ENCODE results near the gene RIMKLA. TPM values are rescaled to one million over a fixed set of nuclear protein-coding genes. Genes with fewer than 3 reads are reported as not detected.

The RIMKLA gene
- total and polyA plus RNA-seq, 2 of the 13 experiments (the other 11 are each of a cell fraction or from before 2014, with no cell fraction given): 2.5 to 3.8 TPM

- no peak for TF ChIP-seq E2F5 (CRISPR knock-in tag; conservative IDR thresholded peaks at IDR 0.05)
- no peak for TF ChIP-seq ZNF121 (CRISPR knock-in tag; IDR thresholded peaks at IDR 0.05)
- no peak for TF ChIP-seq ZNF558 (CRISPR knock-in tag; IDR thresholded peaks at IDR 0.05; ENCODE audit: borderline replicate concordance)
- TF ChIP-seq HIC2 (CRISPR knock-in tag; IDR thresholded peaks at IDR 0.05; ENCODE audit: low read depth): no peak
Observed at GRCh38 chr1:42420911-42421585, 40.5 kb downstream of the RIMKLA start (continued).

GRCh38 chr1:42422737-42423136 lies 42.1 kb downstream of the RIMKLA start:
- intact Hi-C loops (cut with micrococcal nuclease; ENCODE audit: unreplicated experiment) (no loop called here), in situ Hi-C loops (cut with HindIII; ENCODE audit: extremely low pct_ligation_motif_present, low pct_unique_long_range_greater_than_20kb) (no loop called here)
- no peak overlapping the region for H3K27ac ChIP-seq (ENCODE audit: extremely low read length, insufficient read depth, low read length)
- H3K27me3 ChIP-seq (ENCODE audit: control insufficient read depth in 1 of 2, insufficient read depth in 2 of 2, low read length in 2 of 2): peaks cover 0 to 18% of the 10 kb centered on the region in 2 experiments; a peak in 1 of 5 replicates
- no peaks in the 10 kb centered on the region for H3K79me2 ChIP-seq (ENCODE audit: insufficient read depth, low read length)
- no peak overlapping the region for H3K4me3 ChIP-seq (replicated peaks in 1 of 3; ENCODE audit: insufficient read depth in 1 of 3, low read depth in 2 of 3, low read length in 3 of 3)
- ChIA-PET CTCF (ENCODE audit: low intra/inter-chr PET ratio, low total read pairs) (no interaction called here), POLR2A (no interaction called here)
- H3K4me1 ChIP-seq (ENCODE audit: insufficient read depth, low read length): no peaks in the 10 kb centered on the region
- no peak overlapping the region for H2AFZ ChIP-seq (ENCODE audit: low read length)
- FAIRE-seq (no peak), DNase-seq (ENCODE audit: low spot score) (no peak), ATAC-seq (no peak)
- no peaks in the 10 kb centered on the region for H4K20me1 ChIP-seq (ENCODE audit: insufficient read depth, low read length)
- no peak overlapping the region for H3K9ac ChIP-seq (ENCODE audit: insufficient read depth, low read depth, low read length)
- 42% methylated on average over 8 of the region's 9 CpGs for WGBS (ENCODE audit: low lambda C conversion rate)
- no peak overlapping the region for H3K4me2 ChIP-seq (ENCODE audit: low read depth, low read length)
- no TSS peak for BruUV-seq (replicated peaks)
- no peaks in the 10 kb centered on the region for H3K36me3 ChIP-seq (replicated peaks in 1 of 2; ENCODE audit: control insufficient read depth in 1 of 2, insufficient read depth in 2 of 2, low read length in 2 of 2)
- H3K9me3 ChIP-seq (ENCODE audit: low read length): no peaks in the 10 kb centered on the region
- TF ChIP-seq SRSF9 (IDR thresholded peaks at IDR 0.05; ENCODE audit: borderline replicate concordance, insufficient read depth, low read depth, low read length, poor library complexity, severe bottlenecking) (no peak), ZNF749 (CRISPR knock-in tag; IDR thresholded peaks at IDR 0.05; ENCODE audit: borderline replicate concordance) (no peak), ZNF75D (CRISPR knock-in tag; IDR thresholded peaks at IDR 0.05; ENCODE audit: borderline replicate concordance) (no peak), ZNF296 (CRISPR knock-in tag; conservative IDR thresholded peaks at IDR 0.05) (no peak), ZNF431 (CRISPR knock-in tag; IDR thresholded peaks at IDR 0.05; ENCODE audit: borderline replicate concordance, low read depth) (no peak), RERE (CRISPR knock-in tag; IDR thresholded peaks at IDR 0.05; ENCODE audit: low read depth) (no peak), CENPT (CRISPR knock-in tag; IDR thresholded peaks at IDR 0.05; ENCODE audit: low read depth) (no peak), TBL1XR1 (IDR thresholded peaks at IDR 0.05; ENCODE audit: borderline replicate concordance, low read length, partially characterized antibody) (no peak), CCDC6 (CRISPR knock-in tag; IDR thresholded peaks at IDR 0.05) (no peak), FOSL1 (CRISPR knock-in tag; IDR thresholded peaks at IDR 0.05; ENCODE audit: borderline replicate concordance) (no peak), ZNF207 (IDR thresholded peaks at IDR 0.05; ENCODE audit: borderline replicate concordance) (no peak)

All from HepG2 (cell line).